Measurements from ENCODE around the gene ACD. TPM values are rescaled to one million over a fixed set of nuclear protein-coding genes. Genes with fewer than 3 reads are reported as not detected.

ACD gene
- total and polyA plus RNA-seq, 2 of the 4 experiments (the other 2 are of a cell fraction), result 15.6 to 31.1 TPM

GRCh38 chr16:67665598-67665997, 5.5 kb upstream of the ACD start:
- H3K36me3 ChIP-seq (ENCODE audit: control insufficient read depth, insufficient read depth, low read length), result peaks cover 2% of the 10 kb centered on the region; the same call in 1 of the 2 replicates
- dilution Hi-C loops (cut with HindIII; ENCODE audit: low sequenced_read_pairs, unreplicated experiment) (no loop called here), intact Hi-C loops (cut with micrococcal nuclease) (no loop called here), in situ Hi-C loops (cut with MboI; ENCODE audit: low sequenced_read_pairs) (loop anchor here (10.0 kb wide), 1 partner anchor 141 kb away; the partner anchor contains the start of gene RIPOR1)
- H3K9me1 ChIP-seq (ENCODE audit: insufficient read depth, low read length), result no peaks in the 10 kb centered on the region
- H3K79me1 ChIP-seq (ENCODE audit: low read depth in 1 of 2, low read length in 2 of 2), result peaks cover 4 to 12% of the 10 kb centered on the region in 2 experiments; a peak in 3 of 4 replicates
- no peak overlapping the region for H2BK15ac ChIP-seq (ENCODE audit: low read depth, low read length)
- no peak overlapping the region for H3K56ac ChIP-seq (ENCODE audit: extremely low read depth, insufficient read depth, low read length)
- H2AK9ac ChIP-seq (replicated peaks; ENCODE audit: low read depth, low read length, poor library complexity), result peak overlapping the region; percentile 83
- no peak overlapping the region for H4K91ac ChIP-seq (ENCODE audit: insufficient read depth, low read depth, low read length)
- no peak for ATAC-seq (ENCODE audit: low read depth)
- H4K20me1 ChIP-seq (ENCODE audit: insufficient read depth, low read length), result peaks cover 2% of the 10 kb centered on the region; the same call in 1 of the 2 replicates
- H3K4me3 ChIP-seq (ENCODE audit: insufficient read depth, low read depth, low read length), result peak overlapping the region; percentile 95
- no peak overlapping the region for H3K27ac ChIP-seq (ENCODE audit: insufficient read depth, low read length)
- no peak for TF ChIP-seq NFE2L2 (IDR thresholded peaks at IDR 0.05; ENCODE audit: low read depth, low read length)
- TF ChIP-seq RFX5 (IDR thresholded peaks at IDR 0.05; ENCODE audit: low read depth, low read length), result no peak
- TF ChIP-seq USF2 (IDR thresholded peaks at IDR 0.05; ENCODE audit: low read depth, low read length), result no peak
- TF ChIP-seq SMC3 (IDR thresholded peaks at IDR 0.05; ENCODE audit: low read depth, low read length), result no peak
- no peak for TF ChIP-seq MAFK (IDR thresholded peaks at IDR 0.05; ENCODE audit: low read depth, low read length)
- TF ChIP-seq ELK1 (IDR thresholded peaks at IDR 0.05; ENCODE audit: borderline replicate concordance, low read depth, low read length), result no peak
- TF ChIP-seq MAZ (IDR thresholded peaks at IDR 0.05; ENCODE audit: borderline replicate concordance, low read depth, low read length), result no peak
- no peak for TF ChIP-seq RAD21 (IDR thresholded peaks at IDR 0.05; ENCODE audit: low read length)
- TF ChIP-seq RCOR1 (IDR thresholded peaks at IDR 0.05; ENCODE audit: insufficient replicate concordance, low read length), result no peak
- no peak for TF ChIP-seq CEBPB (IDR thresholded peaks at IDR 0.05; ENCODE audit: low read depth, low read length)
- no peak for TF ChIP-seq POLR2A (IDR thresholded peaks at IDR 0.05; ENCODE audit: low read depth, low read length)
- TF ChIP-seq CHD1 (IDR thresholded peaks at IDR 0.05; ENCODE audit: low read depth, low read length), result no peak
- TF ChIP-seq MXI1 (IDR thresholded peaks at IDR 0.05; ENCODE audit: borderline replicate concordance, low read depth, low read length), result no peak
- TF ChIP-seq CTCF (conservative IDR thresholded peaks at IDR 0.05; ENCODE audit: low read depth, low read length), result no peak
- no peak for TF ChIP-seq FOS (IDR thresholded peaks at IDR 0.05; ENCODE audit: low read depth, low read length)
- TF ChIP-seq BHLHE40 (IDR thresholded peaks at IDR 0.05; ENCODE audit: low read depth, low read length), result no peak
- H4K8ac ChIP-seq (ENCODE audit: low read depth in 2 of 2, low read length in 2 of 2), result peak overlapping the region in 1 of 2 experiments; percentile 35; a peak in 1 of 4 replicates
- no TSS peak for BruUV-seq (replicated peaks)
- no peaks in the 10 kb centered on the region for H3K27me3 ChIP-seq (ENCODE audit: control insufficient read depth, insufficient read depth, low read length)
- no peak overlapping the region for H2AFZ ChIP-seq (replicated peaks; ENCODE audit: low read length, poor library complexity)
- H2BK20ac ChIP-seq (ENCODE audit: low read depth, low read length), result no peak overlapping the region
- H2BK120ac ChIP-seq (ENCODE audit: low read depth, low read length), result no peak overlapping the region
- ChIA-PET CTCF (interaction anchor here (1.5 kb wide), 1 partner anchor 145 kb away, joined by 9 read pairs; no protein-coding TSS in a partner anchor), POLR2A (ENCODE audit: unreplicated experiment) (no interaction called here)
- no peaks in the 10 kb centered on the region for H3K9me3 ChIP-seq (ENCODE audit: control insufficient read depth, insufficient read depth, low read length)
- H2BK5ac ChIP-seq (ENCODE audit: low read depth, low read length, poor library complexity, severe bottlenecking), result no peak overlapping the region
- peak overlapping the region; percentile 54 for H3K4me2 ChIP-seq (ENCODE audit: low read depth, low read length)
- no peak overlapping the region for H3K14ac ChIP-seq (replicated peaks; ENCODE audit: low read depth, low read length)
- H3K23ac ChIP-seq (ENCODE audit: low read depth, low read length), result peak overlapping the region; percentile 7; the same call in 1 of the 2 replicates
- no peak overlapping the region for H3K4ac ChIP-seq (ENCODE audit: low read depth, low read length)
- no peak overlapping the region for H4K5ac ChIP-seq (ENCODE audit: low read depth, low read length)
- DNase-seq, result no peak
- H2AK5ac ChIP-seq (ENCODE audit: low read depth, low read length), result no peak overlapping the region
- H3K4me1 ChIP-seq (ENCODE audit: control insufficient read depth, insufficient read depth, low read length), result peaks cover 12% of the 10 kb centered on the region
- H3K9ac ChIP-seq (ENCODE audit: low read depth, low read length), result no peak overlapping the region
- WGBS, 2 experiments (ENCODE audit: extremely low coverage in 2 of 2, insufficient read length in 1 of 2), result 80% methylated on average over 1 of the region's 5 CpGs; no CpG with 5 or more reads in 1 of the 2 experiments
- no peak overlapping the region for H3K18ac ChIP-seq (ENCODE audit: low read depth, low read length)

Data from IMR-90 (cell line).